Erythroblast (primary cell): ENCODE measurements around the gene RPRD1A.
"Not testable (repeated sequence)": the region's sequence is repeated elsewhere in the genome, so short reads cannot be mapped to it uniquely, and the experiment has no call there.

Source experiments
- DNase-seq, 2 experiments: peaks; one replicate each; lab custom pipeline; 2025; lab: John Stamatoyannopoulos, UW
- GATA1 ChIP-seq: IDR thresholded peaks from 2 replicates; pipeline ENCODE4 v1.6.1; 2011; ENCODE audit warnings: low read depth, mild to moderate bottlenecking, control low read depth, low read length, moderate library complexity
- POLR2A ChIP-seq: IDR thresholded peaks from 2 replicates; pipeline ENCODE4 v1.6.1; 2011; ENCODE audit warnings: mild to moderate bottlenecking, low read length

The RPRD1A gene

DNA sequence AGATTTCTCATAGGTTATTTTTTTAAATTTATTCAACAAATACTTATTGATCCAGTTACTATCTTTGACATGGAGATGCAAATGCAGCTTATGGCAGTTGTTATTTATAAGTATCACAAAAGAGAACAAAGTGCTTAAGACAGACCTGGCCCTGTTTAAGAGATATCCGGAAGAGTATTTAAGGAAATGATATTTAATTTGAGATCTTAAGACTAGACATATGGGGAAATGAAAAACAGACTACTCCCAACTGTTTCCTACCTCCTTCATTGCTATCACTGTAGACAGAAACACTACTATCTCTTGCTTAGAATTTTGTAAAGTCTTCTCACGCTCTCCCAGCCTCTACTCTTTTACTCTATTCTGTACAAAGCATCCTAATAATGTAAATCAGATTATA lies 36.0 kb downstream of the RPRD1A start:
- TF ChIP-seq POLR2A: no peak
- TF ChIP-seq GATA1: no peak
- DNase-seq: no peak

- TF ChIP-seq POLR2A (no peak), GATA1 (no peak)
- no peak for DNase-seq
Observed at GRCh38 chr18:36028859-36029258, 38.5 kb downstream of the RPRD1A start.

GRCh38 chr18:36025025-36025424 lies 42.3 kb downstream of the RPRD1A start:
- TF ChIP-seq POLR2A: no peak
- TF ChIP-seq GATA1: no peak
- DNase-seq: no peak

DNA sequence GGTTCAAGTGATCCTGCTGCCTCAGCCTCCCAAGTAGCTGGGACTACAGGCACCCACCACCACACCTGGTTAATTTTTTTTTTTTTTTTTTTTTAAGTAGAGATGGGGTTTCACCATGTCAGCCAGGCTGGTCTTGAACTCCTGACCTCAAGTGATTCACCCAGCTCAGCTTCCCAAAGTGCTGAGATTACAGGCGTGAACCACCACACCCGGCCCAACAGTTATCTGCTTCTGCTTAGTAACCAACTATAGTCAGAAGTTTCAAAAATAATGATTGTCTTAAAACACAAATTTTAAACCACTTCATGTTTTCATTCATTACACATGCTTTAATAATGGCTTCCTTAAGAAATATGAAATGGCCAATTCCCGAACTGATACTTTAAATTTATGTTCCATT lies 43.1 kb downstream of the RPRD1A start:
- DNase-seq: not testable (repeated sequence)

DNA sequence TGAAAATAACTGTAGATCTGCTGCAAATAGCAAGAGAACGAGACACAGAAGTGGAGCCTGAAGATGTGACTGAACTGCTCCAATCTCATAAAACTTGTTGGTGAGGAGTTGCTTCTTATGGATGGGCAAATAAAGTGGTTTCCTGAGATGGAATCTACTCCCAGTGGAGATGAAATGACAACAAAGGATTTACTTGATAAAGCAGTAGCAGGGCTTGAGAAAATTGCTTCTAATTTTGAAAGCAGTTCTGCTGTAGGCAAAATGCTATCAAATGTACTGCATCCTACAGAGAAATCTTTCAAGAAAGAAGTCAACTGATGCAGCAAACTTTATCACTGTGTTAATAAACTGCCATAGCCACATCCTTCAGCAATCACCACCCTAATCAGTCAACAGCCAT lies 44.0 kb downstream of the RPRD1A start:
- TF ChIP-seq GATA1: no peak
- TF ChIP-seq POLR2A: no peak
- DNase-seq: no peak

DNA sequence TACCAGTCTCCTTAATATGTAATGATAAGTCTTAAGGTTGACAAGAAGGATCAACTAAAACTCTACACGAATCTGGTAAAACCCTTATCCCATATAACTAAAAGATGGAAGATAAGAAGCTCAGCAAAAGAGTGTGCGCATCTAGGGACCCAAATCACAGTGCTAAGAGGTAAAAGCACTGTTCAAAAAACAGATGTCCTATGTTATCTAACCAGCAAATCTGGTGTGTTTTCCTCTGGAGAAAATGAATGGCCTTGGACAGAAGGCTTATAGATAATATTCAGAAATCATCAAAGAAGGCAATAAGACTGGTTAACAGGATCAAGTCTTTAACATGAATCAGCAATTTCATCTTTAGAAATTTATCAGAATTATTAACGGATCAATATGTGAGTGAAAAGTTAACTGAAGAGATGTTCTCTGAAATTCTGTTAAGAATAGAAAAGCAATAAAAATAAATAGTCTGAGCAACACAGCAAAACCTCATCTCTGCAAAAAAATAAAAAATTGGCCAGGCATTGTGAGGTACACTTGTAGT lies 47.1 kb downstream of the RPRD1A start:
- no peak for DNase-seq
- no peak for TF ChIP-seq GATA1
- TF ChIP-seq POLR2A: no peak

DNA sequence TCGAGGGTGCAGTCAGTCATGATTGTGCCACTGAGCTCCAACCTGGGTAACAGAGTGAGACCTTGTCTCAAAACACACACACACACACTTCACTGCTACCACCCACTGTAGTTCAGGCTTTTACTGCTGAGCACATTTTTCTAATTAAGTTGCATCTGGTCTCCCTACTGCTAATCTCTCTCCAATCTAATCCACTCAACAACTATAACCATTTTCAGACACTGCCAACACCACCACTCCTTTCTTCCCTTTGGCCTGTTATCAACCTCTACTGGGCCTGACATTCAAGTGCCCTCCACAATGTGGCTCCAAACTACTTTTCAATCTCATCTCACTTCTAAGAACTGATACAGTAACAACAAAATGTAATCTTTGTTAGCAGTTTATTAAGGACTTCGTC lies 50.1 kb downstream of the RPRD1A start:
- no peak for DNase-seq

GRCh38 chr18:36015629-36016028 lies 51.7 kb downstream of the RPRD1A start:
- TF ChIP-seq GATA1: no peak

More for the DNA sequence above, 50.1 kb downstream of the RPRD1A start:
- TF ChIP-seq GATA1: no peak

DNA sequence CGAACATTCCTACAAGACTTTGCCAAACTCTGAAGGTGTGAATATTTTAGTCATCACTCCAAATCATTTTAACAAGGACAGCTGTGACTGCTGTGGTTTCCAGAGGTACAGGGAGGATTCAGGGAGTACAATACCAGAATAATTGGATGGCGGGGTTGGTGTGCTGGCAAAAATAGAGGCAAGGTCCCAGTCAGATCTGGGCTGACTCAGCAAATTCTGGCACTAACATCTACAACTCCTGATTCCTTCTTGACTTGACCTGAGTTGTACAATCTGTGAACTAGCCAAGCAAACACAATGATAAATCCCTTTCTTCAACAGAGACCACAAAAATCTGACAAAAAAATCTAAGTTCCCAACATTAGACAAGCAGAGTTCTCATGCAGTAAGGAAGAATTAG lies 54.5 kb downstream of the RPRD1A start:
- no peak for DNase-seq
- TF ChIP-seq POLR2A (no peak), GATA1 (no peak)

More at GRCh38 chr18:36015629-36016028, 51.7 kb downstream of the RPRD1A start:
- no peak for DNase-seq

GRCh38 chr18:36009214-36009613 lies 58.1 kb downstream of the RPRD1A start:
- DNase-seq: no peak
- TF ChIP-seq POLR2A (no peak), GATA1 (no peak)

DNA sequence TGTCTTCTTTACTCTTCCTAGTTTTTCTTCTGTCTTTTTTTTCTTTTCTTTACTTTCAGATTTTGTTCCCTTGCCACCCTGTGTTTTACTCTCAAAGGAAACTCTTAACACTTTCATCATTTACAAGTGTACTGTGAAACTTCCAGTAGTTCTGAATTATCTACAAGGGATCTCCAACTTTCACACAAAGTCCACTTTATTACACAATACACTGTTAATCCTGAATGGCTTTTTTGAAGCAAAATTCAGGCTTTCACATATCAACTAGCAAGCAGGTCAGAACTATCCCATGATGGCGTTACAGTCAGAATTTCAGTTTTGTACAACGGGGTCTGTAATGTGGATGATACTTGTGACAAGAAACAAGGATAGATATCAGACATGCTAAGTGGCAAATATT lies 60.4 kb downstream of the RPRD1A start:
- TF ChIP-seq GATA1 (no peak), POLR2A (no peak)
- DNase-seq: no peak

DNA sequence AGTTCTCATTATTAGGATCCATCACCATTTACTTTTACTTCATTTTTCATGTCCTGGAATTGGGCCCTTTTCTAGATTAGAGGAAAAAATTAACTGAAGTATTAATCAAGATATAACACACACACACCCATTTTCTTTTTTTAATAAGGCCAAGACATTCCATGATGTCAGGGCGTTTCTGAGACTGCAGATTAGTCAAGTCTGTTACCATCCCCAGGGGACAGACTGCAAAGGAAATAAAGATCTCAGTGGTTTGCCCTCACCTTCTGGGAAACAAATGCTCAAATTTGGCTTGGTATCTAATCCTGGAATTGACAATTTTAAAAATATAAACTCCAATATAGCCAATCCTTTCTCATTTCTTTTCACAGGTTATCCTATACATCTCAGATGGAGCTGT lies 67.4 kb downstream of the RPRD1A start:
- no peak for DNase-seq
- TF ChIP-seq POLR2A (no peak), GATA1 (no peak)

DNA sequence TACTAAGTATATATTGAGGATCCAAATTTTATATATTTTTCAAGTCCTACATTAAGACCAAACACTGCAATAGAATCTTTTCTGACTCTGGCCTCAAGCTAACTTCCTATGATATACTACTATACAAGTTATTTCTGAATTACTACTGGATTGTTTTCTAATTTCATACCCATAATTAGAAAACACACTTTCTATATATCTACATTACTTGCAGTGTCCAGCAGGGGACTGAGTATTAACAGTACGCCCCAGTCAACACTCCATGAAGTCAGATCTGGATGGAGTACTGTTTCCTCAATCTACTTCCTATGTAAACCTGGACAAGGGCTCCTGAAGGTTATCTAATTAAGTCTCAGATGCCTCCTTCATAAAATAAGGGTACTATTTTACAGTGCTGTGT lies 68.4 kb downstream of the RPRD1A start:
- DNase-seq: peak; percentile 15 to 20
- TF ChIP-seq POLR2A (no peak), GATA1 (no peak)

GRCh38 chr18:35993013-35993412 lies 74.3 kb downstream of the RPRD1A start:
- DNase-seq: no peak
- TF ChIP-seq GATA1 (no peak), POLR2A (no peak)

DNA sequence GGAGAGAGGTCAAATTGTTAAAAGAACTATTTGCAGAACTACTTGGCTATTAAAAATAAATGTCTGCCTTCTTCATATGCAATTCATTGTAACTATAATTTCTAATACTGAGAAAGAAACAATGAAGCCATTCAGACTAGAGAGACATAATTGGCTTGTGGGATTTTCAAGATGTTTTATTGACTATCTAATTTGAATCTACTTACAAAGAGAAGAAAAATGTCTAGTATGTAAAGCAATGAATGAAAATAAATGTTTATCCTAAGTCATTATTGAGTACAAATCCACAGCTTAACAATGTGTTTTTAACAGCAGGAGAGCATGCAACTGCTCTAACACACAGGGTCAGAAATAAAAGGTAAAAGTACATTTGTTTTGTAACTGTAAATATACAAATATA lies 75.7 kb downstream of the RPRD1A start:
- no peak for DNase-seq
- TF ChIP-seq GATA1: no peak
- TF ChIP-seq POLR2A: no peak

DNA sequence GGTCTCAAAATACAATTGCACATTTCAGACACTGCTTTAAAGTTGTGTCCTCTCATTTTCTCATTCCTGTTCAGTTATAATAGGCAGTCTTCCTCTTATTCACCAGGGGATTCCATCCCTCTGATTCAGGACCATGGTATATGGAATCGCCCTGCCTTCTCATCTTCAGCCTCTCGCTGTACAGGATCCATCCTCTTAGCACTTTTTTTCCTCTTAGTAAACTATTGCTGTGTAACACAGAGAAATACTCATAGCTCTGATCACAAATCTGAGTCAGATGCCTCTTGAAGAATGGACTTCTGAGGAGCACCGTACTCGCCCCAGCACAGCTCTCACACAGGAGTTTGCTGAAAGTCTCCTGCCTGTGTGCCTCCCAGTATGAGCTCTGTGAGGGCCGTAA lies 83.5 kb downstream of the RPRD1A start:
- no peak for DNase-seq

More for the DNA sequence above, 83.5 kb downstream of the RPRD1A start:
- TF ChIP-seq POLR2A: no peak
- no peak for TF ChIP-seq GATA1
